SU-DHL-6 (cell line): Measurements from ENCODE around the gene AP5B1.

Experiments
- CTCF ChIP-seq: fragments of 200-600 bp; sonication (generic); IDR thresholded peaks from one replicate; pipeline ENCODE4 v1.5.1; 2017; ENCODE audit warnings: antibody characterized with exemption, mild to moderate bottlenecking, low read length, moderate library complexity; ENCODE audit not compliant: insufficient read depth, poor library complexity, severe bottlenecking
- EZH2phosphoT487 ChIP-seq: fragments of 200-600 bp; sonication (generic), shearing (Covaris generic); conservative IDR thresholded peaks from 2 replicates; pipeline ENCODE4 v1.6.1; 2018; ENCODE audit warnings: mild to moderate bottlenecking, antibody characterized with exemption, low read length, moderate library complexity, mixed read lengths

DNA sequence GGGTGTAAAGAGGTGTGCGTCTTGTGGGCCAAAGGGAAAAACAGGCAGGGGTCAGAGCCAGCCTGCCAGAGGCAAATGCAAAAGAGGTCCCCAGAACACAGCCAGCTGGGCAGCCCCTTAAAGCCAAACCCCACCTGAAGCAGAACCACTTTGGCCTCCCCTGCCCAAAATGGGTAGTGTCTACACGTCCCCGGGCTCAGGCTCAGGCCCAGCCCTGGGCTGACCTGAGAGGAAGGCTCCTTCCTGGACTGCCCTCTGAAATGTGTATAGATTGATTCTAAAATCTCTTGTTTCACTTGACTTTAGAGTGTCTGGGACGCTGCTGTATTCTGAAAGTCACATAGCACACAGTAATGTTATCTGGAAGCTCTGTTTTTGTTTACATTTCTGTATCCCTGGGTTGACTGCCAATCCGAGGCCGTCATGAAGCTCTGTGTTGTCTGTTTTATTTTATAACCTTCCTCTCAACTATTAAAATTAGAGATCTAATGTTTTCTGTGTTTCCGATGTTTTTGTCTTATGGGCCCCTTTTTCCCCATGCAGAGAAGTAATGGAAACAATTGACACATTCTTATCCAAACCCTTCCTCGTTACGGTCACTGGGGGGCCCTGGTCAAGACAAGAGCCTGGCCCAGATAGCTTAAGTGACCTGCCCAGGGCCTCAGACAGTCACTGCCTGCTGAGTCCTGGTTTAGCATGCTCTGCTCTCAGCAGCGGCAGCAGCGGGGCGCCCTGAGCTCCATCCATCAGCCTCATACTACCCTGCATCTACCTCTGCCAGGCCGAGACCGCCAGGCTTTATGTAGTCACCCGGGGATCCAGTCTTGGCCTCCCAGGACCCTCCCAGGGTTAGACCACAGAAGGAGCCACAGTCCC, 16.2 kb upstream of the AP5B1 start:
- TF ChIP-seq CTCF (no peak), EZH2phosphoT487 (no peak)
